Neural progenitor cell (in vitro differentiated cells): Measurements from ENCODE around the gene SLC39A12.

Experiments used
- CTCF ChIP-seq: fragments of 200-600 bp; sonication (generic); IDR thresholded peaks from 2 replicates; pipeline ENCODE4 v1.5.1; 2017; ENCODE audit warnings: antibody characterized with exemption, mild to moderate bottlenecking
- EZH2 ChIP-seq: fragments of 200-600 bp; sonication (generic); IDR thresholded peaks from 2 replicates; pipeline ENCODE4 v1.6.1; 2017; ENCODE audit warnings: antibody characterized with exemption, mild to moderate bottlenecking, moderate library complexity

GRCh38 chr10:17912754-17913153 lies 39.0 kb upstream of the SLC39A12 start:
- TF ChIP-seq EZH2 (no peak), CTCF (no peak)
